Esophagus squamous epithelium (tissue), 5 donors: ENCODE results near the gene NKAPL. TPM values are rescaled to one million over a fixed set of nuclear protein-coding genes. Genes with fewer than 3 reads are reported as not detected.

ENCODE experiments used
- DNase-seq: peaks from one replicate; lab custom pipeline; 2025; lab: John Stamatoyannopoulos, UW
- H3K27ac ChIP-seq, 4 donors: fragments of 200-600 bp; sonication (generic); one replicate each; pipeline ENCODE4 v1.5.1; 2016 to 2019; ENCODE audit warnings: mild to moderate bottlenecking in 1 of 4
- H3K27me3 ChIP-seq, 4 donors: fragments of 200-600 bp; sonication (generic); 1 replicate in 3 of 4; 2 replicates in 1 of 4; pipeline versions ENCODE4 v1.5.1 to v1.6.0; 2017 to 2021; ENCODE audit warnings: antibody characterized with exemption in 1 of 4
- H3K36me3 ChIP-seq, 3 donors: fragments of 200-600 bp; sonication (generic); one replicate each; pipeline ENCODE4 v1.5.1; 2016 to 2019
- H3K4me1 ChIP-seq, 3 donors: fragments of 200-600 bp; sonication (generic); one replicate each; pipeline ENCODE4 v1.5.1; 2017 to 2019
- H3K4me3 ChIP-seq, 4 donors: fragments of 200-600 bp; sonication (generic); 1 replicate in 3 of 4; 2 replicates in 1 of 4; pipeline ENCODE4 v1.5.1; 2016 to 2019; ENCODE audit warnings: mild to moderate bottlenecking in 2 of 4, moderate library complexity in 1 of 4
- H3K9me3 ChIP-seq, 3 donors: fragments of 200-600 bp; sonication (generic); one replicate each; pipeline ENCODE4 v1.5.1; 2016 to 2019
- CTCF ChIP-seq, 6 experiments: fragments of 450-650 bp in 4 of 6; fragments of 200-600 bp in 2 of 6; sonication (generic) in 2 of 6; IDR thresholded peaks; one replicate each; pipeline ENCODE4 v1.5.1; 2016 to 2019; ENCODE audit warnings: antibody characterized with exemption in 6 of 6, mild to moderate bottlenecking in 4 of 6, moderate library complexity in 4 of 6
- POLR2A ChIP-seq, 4 donors: fragments of 450-650 bp; IDR thresholded peaks; one replicate each; pipeline ENCODE4 v1.6.1; 2017; ENCODE audit warnings: antibody characterized with exemption in 4 of 4, mild to moderate bottlenecking in 4 of 4, moderate library complexity in 3 of 4
- WGBS, 2 donors: methylation state at CpG; one replicate each; pipeline ENCODE4 v1.1.5; 2018; 5-methylcytosine and 5-hydroxymethylcytosine counted together
- intact Hi-C: fragments of 100-400 bp; cut with DNase I; formaldehyde crosslinking; loops from one replicate; pipeline ENCODE4 v1.15.0; 2022
- total RNA-seq, 4 donors: library from RNA; depleted of rRNA; stranded (reverse); fragments of >200 nt; gene quantifications; one replicate each; pipeline ENCODE4 v1.1.0, GENCODE V29; 2016
- donor health status: DM: yes; HTN: yes; CAD: no.

Gene NKAPL
- total RNA-seq, 4 donors from 2014 or later, result 0.22 to 1.5 (median 0.70) TPM; not detected in 1

DNA sequence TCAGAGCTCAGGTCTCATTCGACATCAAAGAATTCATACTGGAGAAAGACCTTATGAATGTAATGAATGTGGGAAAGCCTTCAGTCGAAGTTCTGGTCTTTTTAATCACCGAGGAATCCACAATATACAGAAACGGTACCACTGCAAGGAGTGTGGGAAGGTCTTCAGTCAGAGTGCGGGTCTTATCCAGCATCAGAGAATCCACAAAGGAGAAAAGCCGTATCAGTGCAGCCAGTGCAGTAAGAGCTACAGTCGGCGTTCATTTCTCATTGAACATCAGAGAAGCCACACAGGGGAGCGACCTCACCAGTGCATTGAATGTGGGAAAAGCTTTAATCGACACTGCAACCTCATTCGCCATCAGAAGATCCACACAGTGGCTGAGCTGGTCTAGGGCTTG, 26.3 kb upstream of the NKAPL start:
- H3K9me3 ChIP-seq, result no peaks in the 10 kb centered on the region
- DNase-seq, result no peak
- no peaks in the 10 kb centered on the region for H3K4me1 ChIP-seq
- H3K27ac ChIP-seq, result no peak overlapping the region
- peaks cover 0 to 72% (median 5%) of the 10 kb centered on the region in 3 donors for H3K36me3 ChIP-seq
- TF ChIP-seq CTCF (IDR thresholded peaks at IDR 0.05) (no peak), POLR2A (IDR thresholded peaks at IDR 0.05) (no peak)
- no peak overlapping the region for H3K4me3 ChIP-seq
- intact Hi-C loops, result no loop called here
- H3K27me3 ChIP-seq, result no peaks in the 10 kb centered on the region
- WGBS, 2 donors, result 91 to 94% methylated on average over 11 of the region's 11 CpGs

DNA sequence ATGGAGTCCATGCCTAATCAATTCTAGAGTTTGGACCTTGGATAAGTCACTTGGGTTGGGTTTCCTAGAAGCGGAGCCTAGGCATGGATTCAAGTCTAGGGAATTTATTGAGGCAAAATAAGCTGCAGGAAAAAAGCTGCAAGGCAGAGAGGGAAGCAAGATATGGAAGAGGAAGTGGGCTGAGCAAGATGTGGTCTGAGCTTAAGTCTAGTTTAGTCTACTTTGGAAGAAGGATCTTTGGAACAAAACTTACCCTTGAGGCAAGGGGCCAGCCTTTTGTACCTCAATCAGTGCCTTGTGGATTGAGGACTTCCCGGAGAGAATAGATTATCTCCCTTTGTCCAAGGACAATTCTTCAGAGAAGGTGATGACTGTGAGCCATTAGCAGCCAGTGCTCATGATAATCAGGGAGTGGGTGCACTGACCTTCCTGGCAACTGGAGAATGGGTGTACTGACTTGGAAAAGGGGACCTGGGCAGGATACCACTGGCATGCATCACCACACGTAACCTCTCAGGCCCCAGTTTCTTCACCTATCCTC, 23.1 kb upstream of the NKAPL start:
- H3K4me1 ChIP-seq, result no peaks in the 10 kb centered on the region
- no peak overlapping the region for H3K4me3 ChIP-seq
- no peak for DNase-seq
- no peaks in the 10 kb centered on the region for H3K27me3 ChIP-seq
- peaks cover 0 to 44% (median 3%) of the 10 kb centered on the region in 3 donors for H3K36me3 ChIP-seq
- 92 to 97% methylated on average over 3 of the region's 3 CpGs for WGBS, 2 donors
- H3K9me3 ChIP-seq, result no peaks in the 10 kb centered on the region
- intact Hi-C loops, result no loop called here
- TF ChIP-seq POLR2A (IDR thresholded peaks at IDR 0.05) (no peak), CTCF (IDR thresholded peaks at IDR 0.05) (no peak)
- no peak overlapping the region for H3K27ac ChIP-seq

GRCh38 chr6:28239636-28240035, 19.5 kb upstream of the NKAPL start:
- Histone ChIP-seq H3K4me1 (no peaks in the 10 kb centered on the region), H3K27me3 (no peaks in the 10 kb centered on the region), H3K36me3 (peaks cover 0 to 26% (median 7%) of the 10 kb centered on the region in 3 donors), H3K4me3 (no peak overlapping the region), H3K27ac (no peak overlapping the region), H3K9me3 (no peaks in the 10 kb centered on the region)
- intact Hi-C loops, result no loop called here
- TF ChIP-seq POLR2A (IDR thresholded peaks at IDR 0.05), result no peak
- TF ChIP-seq CTCF (IDR thresholded peaks at IDR 0.05), result no peak
- WGBS, 2 donors, result 67 to 100% methylated on average over 1 of the region's 1 CpG
- no peak for DNase-seq

GRCh38 chr6:28240471-28240870, 18.6 kb upstream of the NKAPL start:
- intact Hi-C loops, result no loop called here
- TF ChIP-seq CTCF (IDR thresholded peaks at IDR 0.05) (no peak), POLR2A (IDR thresholded peaks at IDR 0.05) (no peak)
- DNase-seq, result no peak
- H3K4me3 ChIP-seq, result no peak overlapping the region
- peaks cover 0 to 28% (median 8%) of the 10 kb centered on the region in 3 donors for H3K36me3 ChIP-seq
- no peaks in the 10 kb centered on the region for H3K9me3 ChIP-seq
- no peaks in the 10 kb centered on the region for H3K4me1 ChIP-seq
- WGBS, 2 donors, result 81 to 100% methylated on average over 1 of the region's 1 CpG
- H3K27me3 ChIP-seq, result no peaks in the 10 kb centered on the region
- no peak overlapping the region for H3K27ac ChIP-seq

DNA sequence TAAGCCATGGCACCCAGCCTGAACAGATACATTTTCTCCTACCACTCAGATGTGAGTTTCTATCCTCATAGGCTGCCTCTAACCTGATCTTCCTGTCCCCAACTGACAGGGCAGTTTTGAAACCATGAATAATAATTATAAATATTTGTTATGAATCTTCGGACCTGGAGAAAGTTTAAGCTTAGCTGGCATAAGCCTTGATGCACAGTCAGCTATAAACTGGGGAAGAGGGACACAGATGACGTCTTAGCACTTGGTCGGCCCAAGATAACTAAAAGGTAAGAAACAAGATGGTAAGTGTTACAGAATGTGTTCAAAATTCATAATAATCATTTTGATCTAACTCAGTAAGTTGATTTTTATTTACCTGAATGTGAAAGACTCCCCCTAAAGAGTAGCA, 15.2 kb upstream of the NKAPL start:
- Histone ChIP-seq H3K4me1 (no peaks in the 10 kb centered on the region), H3K9me3 (no peaks in the 10 kb centered on the region), H3K36me3 (peaks cover 7 to 58% (median 19%) of the 10 kb centered on the region in 3 donors), H3K27me3 (no peaks in the 10 kb centered on the region), H3K4me3 (no peak overlapping the region), H3K27ac (no peak overlapping the region)
- no peak for DNase-seq
- TF ChIP-seq POLR2A (IDR thresholded peaks at IDR 0.05) (no peak), CTCF (IDR thresholded peaks at IDR 0.05) (no peak)
- intact Hi-C loops, result no loop called here
- 90 to 92% methylated on average over 3 of the region's 3 CpGs for whole genome bisulfite sequencing, 2 donors
